Adrenal gland (tissue), 12 donors: ENCODE data around the gene UGT2B7. TPM values are rescaled to one million over a fixed set of nuclear protein-coding genes. Genes with fewer than 3 reads are reported as not detected.

Experiments used
- DNase-seq, 7 donors: peaks; one replicate each; pipeline ENCODE4 v3.0.0-alpha.2; 2019 to 2020
- H3K27ac ChIP-seq, 5 donors: fragments of 200-600 bp; sonication (generic) in 4 of 5; 1 replicate in 3 of 5; 2 replicates in 2 of 5; pipeline versions ENCODE4 v1.5.1 to v1.8.0; 2016 to 2020; ENCODE audit warnings: mild to moderate bottlenecking in 1 of 5
- H3K27me3 ChIP-seq: fragments of 200-600 bp; 2 replicates; pipeline ENCODE4 v1.8.0; 2021
- H3K36me3 ChIP-seq, 2 donors: fragments of 200-600 bp; replicated peaks in 1 of 2; 1 replicate in 1 of 2; 2 replicates in 1 of 2; pipeline versions ENCODE4 v1.5.1 to v1.8.0; 2018 to 2022
- H3K4me1 ChIP-seq, 2 donors: fragments of 200-600 bp; replicated peaks in 1 of 2; 1 replicate in 1 of 2; 2 replicates in 1 of 2; pipeline versions ENCODE4 v1.5.1 to v1.8.0; 2018 to 2021
- H3K4me3 ChIP-seq, 4 donors: fragments of 200-600 bp; sonication (generic) in 3 of 4; one replicate each; pipeline ENCODE4 v1.5.1; 2016 to 2018
- H3K9me3 ChIP-seq, 3 donors: fragments of 200-600 bp; sonication (generic) in 1 of 3; replicated peaks in 1 of 3; 1 replicate in 2 of 3; 2 replicates in 1 of 3; pipeline versions ENCODE4 v1.5.1 to v1.8.0; 2016 to 2021
- POLR2A ChIP-seq, 2 donors: fragments of 450-650 bp; IDR thresholded peaks; one replicate each; pipeline ENCODE4 v1.6.1; 2017; ENCODE audit warnings: antibody characterized with exemption in 2 of 2, mild to moderate bottlenecking in 2 of 2, moderate library complexity in 1 of 2
- WGBS, 4 donors: extraction: QIAGEN DNeasy Blood & Tissue Kit in 2 of 4; methylation state at CpG; one replicate each; pipeline versions ENCODE4 v1.1.5 to v1.1.7; 2013 to 2017; 5-methylcytosine and 5-hydroxymethylcytosine counted together
- intact Hi-C, 2 donors: fragments of 100-400 bp; cut with DNase I; formaldehyde crosslinking; loops; one replicate each; pipeline versions ENCODE4 v1.14.1 to v1.15.0; 2022 to 2023
- polyA plus RNA-seq, 3 donors: library from polyadenylated mRNA; stranded (reverse); fragments of 200-250 nt in 2 of 3; fragments of 350-450 nt in 1 of 3; fragmentation: Illumina TruSeq in 1 of 3; extraction: RNeasy Lipid Tissue Mini Kit (QIAGEN cat#74804) in 1 of 3; gene quantifications; one replicate each; pipeline ENCODE4 v1.2.3, GENCODE V29; 2013 to 2014
- total RNA-seq, 9 donors: library from RNA; depleted of rRNA in 4 of 9; stranded (reverse); fragments of >200 nt in 4 of 9; fragments of 120-200 nt in 1 of 9; fragmentation: NEBNext Ultra II Directional in 1 of 9; extraction: Animal tissue kit (Norgen Biotek cat#: 25700) in 1 of 9; gene quantifications; one replicate each; pipeline versions ENCODE4 v1.1.0 to v1.2.4, GENCODE V29; 2013 to 2023
- TF ChIP-seq, protein P1 (sequence below), 6 experiments: fragments of 450-650 bp in 4 of 6; fragments of 200-600 bp in 2 of 6; sonication (generic) in 1 of 6; IDR thresholded peaks; 1 replicate in 5 of 6; 2 replicates in 1 of 6; pipeline versions ENCODE4 v1.5.1 to v1.8.0; 2016 to 2021; ENCODE audit warnings: antibody characterized with exemption in 6 of 6, mild to moderate bottlenecking in 2 of 6, moderate library complexity in 1 of 6
- donor health status: healthy with polysubstance abuse.
- donor health status: Bipolar disorder and iron deficiency.
- donor health status: DM: yes; HTN: yes; CAD: no.
- donor health status: DM: no; HTN: no; CAD: no.
- donor health status: DM: no; HTN: no; CAD: no.
- donor health status: DM: yes; HTN: yes; CAD: no.

Gene UGT2B7
- total and polyA plus RNA-seq, 12 donors = 0.07 to 0.23 TPM; not detected in 10

DNA sequence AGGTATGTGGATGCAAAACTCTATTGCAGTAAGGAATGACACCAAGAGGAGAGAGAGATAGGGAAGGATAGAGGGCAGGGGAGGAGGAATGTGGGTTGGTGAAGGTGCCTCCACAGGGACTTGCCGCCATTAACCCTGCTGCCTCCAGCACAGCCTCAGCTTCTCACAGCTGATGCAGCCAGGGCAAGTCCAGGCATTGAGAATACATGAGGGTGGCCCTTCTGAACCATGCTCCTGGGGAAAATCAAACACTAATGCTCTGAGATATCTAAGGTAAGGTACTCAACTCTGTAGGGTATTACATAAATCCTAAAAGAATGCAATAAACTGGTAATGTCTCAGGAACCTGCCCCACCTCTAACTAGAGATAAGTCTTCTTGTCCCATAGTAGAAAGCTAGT is 28.7 kb downstream of the UGT2B7 start:
- intact Hi-C loops = no loop called here
- Histone ChIP-seq H3K4me3 (no peak overlapping the region), H3K9me3 (no peaks in the 10 kb centered on the region), H3K4me1 (no peaks in the 10 kb centered on the region), H3K27ac (no peak overlapping the region), H3K27me3 (no peaks in the 10 kb centered on the region), H3K36me3 (no peaks in the 10 kb centered on the region)
- 76 to 100% (median 93%) methylated on average over 1 of the region's 1 CpG for WGBS, 4 donors
- TF ChIP-seq, protein P1, sequence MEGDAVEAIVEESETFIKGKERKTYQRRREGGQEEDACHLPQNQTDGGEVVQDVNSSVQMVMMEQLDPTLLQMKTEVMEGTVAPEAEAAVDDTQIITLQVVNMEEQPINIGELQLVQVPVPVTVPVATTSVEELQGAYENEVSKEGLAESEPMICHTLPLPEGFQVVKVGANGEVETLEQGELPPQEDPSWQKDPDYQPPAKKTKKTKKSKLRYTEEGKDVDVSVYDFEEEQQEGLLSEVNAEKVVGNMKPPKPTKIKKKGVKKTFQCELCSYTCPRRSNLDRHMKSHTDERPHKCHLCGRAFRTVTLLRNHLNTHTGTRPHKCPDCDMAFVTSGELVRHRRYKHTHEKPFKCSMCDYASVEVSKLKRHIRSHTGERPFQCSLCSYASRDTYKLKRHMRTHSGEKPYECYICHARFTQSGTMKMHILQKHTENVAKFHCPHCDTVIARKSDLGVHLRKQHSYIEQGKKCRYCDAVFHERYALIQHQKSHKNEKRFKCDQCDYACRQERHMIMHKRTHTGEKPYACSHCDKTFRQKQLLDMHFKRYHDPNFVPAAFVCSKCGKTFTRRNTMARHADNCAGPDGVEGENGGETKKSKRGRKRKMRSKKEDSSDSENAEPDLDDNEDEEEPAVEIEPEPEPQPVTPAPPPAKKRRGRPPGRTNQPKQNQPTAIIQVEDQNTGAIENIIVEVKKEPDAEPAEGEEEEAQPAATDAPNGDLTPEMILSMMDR (IDR thresholded peaks at IDR 0.05) = no peak
- no peak for TF ChIP-seq POLR2A (IDR thresholded peaks at IDR 0.05)
- no peak for DNase-seq

DNA sequence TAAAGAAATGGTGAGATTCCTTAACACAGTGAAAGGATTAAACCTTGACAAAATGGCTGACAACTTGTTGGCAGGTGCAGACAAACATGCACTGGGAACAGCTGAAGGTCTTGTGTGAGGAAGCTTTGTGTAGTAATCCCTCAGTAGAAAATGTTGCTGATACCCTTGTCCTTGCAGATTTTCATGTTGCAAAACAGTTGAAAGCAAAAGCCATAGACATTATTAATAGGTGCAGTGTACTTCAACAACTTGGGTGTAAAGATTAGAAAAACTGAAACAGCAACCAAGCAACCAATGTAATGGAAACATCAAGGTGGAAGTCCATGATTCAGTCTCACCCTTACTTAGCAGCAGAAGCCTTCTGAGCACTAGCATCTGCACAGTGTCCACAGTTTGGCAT is 29.8 kb downstream of the UGT2B7 start:
- no peak for DNase-seq
- no peaks in the 10 kb centered on the region for H3K27me3 ChIP-seq
- H3K4me1 ChIP-seq = no peaks in the 10 kb centered on the region
- H3K27ac ChIP-seq = no peak overlapping the region
- no peak for TF ChIP-seq POLR2A (IDR thresholded peaks at IDR 0.05)
- TF ChIP-seq, protein P1 (IDR thresholded peaks at IDR 0.05) = no peak
- H3K36me3 ChIP-seq = no peaks in the 10 kb centered on the region
- H3K9me3 ChIP-seq = no peaks in the 10 kb centered on the region
- no peak overlapping the region for H3K4me3 ChIP-seq
- intact Hi-C loops = no loop called here

DNA sequence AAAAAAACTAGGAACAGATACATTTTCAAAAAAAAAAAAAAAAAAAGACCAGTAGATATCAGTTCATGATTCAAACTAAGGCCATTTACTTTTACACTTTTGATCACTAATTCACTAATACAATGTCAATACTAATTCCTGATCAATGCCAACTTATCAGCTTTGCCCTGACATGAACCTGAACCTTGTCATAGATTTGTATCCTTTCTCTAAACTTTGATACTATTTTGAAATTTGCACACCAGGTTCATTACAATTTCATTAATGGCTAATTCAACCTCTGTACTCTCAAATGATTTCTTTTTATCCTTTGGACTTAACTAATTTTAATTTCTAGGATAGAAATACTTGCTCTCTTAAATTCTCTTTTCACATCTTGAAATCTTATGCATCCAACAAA is 37.7 kb downstream of the UGT2B7 start:
- H3K27me3 ChIP-seq = no peaks in the 10 kb centered on the region
- no peak overlapping the region for H3K27ac ChIP-seq
- DNase-seq = no peak
- no peaks in the 10 kb centered on the region for H3K9me3 ChIP-seq
- H3K4me3 ChIP-seq = no peak overlapping the region
- H3K4me1 ChIP-seq = no peaks in the 10 kb centered on the region
- intact Hi-C loops = no loop called here
- TF ChIP-seq POLR2A (IDR thresholded peaks at IDR 0.05) = no peak
- TF ChIP-seq, protein P1 (IDR thresholded peaks at IDR 0.05) = no peak
- no peaks in the 10 kb centered on the region for H3K36me3 ChIP-seq

DNA sequence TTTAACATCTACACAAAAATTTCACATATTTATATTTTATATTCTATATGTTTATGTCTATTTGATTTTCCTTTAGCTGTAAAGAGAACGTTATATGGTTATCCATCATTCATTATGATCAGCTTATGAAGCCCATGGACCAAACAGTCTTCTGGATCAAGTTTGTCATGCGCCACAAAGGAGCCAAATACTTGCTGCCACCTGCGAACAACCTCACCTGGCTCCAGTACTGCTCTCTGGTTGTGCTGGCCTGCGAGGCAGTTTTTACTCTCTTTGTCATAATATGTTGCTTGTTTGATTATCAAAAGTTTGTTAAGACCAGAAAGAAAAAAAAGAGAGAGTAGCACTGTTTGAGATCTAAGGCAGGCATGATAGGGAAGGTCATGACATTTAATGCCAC is 38.2 kb downstream of the UGT2B7 start:
- intact Hi-C loops = no loop called here
- no peak for TF ChIP-seq POLR2A (IDR thresholded peaks at IDR 0.05)

DNA sequence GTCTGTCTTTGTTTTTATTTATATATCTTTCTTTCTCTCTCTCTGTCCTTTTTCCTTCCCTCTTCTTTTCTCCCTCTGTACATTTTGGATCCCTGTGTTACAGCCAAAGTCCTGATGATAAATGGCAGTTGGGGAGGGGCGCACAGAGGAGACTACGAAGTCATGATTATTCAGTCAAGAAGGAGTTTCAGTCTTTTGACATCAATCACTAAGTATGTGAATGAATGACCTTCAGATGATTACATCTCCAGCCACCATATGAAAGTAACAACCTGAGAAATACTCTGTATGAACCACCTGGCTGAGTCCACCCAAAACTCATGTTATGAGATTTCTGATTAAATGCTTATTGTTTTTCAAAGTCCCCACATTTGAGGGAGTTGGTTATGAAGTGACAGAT is 45.0 kb downstream of the UGT2B7 start:
- intact Hi-C loops = no loop called here
- 42 to 67% (median 50%) methylated on average over 2 of the region's 2 CpGs for WGBS, 4 donors
- TF ChIP-seq, protein P1 (IDR thresholded peaks at IDR 0.05) = no peak
- no peak for TF ChIP-seq POLR2A (IDR thresholded peaks at IDR 0.05)

More for the DNA sequence above, 38.2 kb downstream of the UGT2B7 start:
- WGBS, 4 donors = 74 to 85% (median 79%) methylated on average over 4 of the region's 4 CpGs
- Histone ChIP-seq H3K36me3 (no peaks in the 10 kb centered on the region), H3K9me3 (no peaks in the 10 kb centered on the region), H3K4me1 (no peaks in the 10 kb centered on the region), H3K4me3 (no peak overlapping the region), H3K27me3 (no peaks in the 10 kb centered on the region), H3K27ac (no peak overlapping the region)
- no peak for DNase-seq

More for the DNA sequence above, 45.0 kb downstream of the UGT2B7 start:
- H3K4me3 ChIP-seq = no peak overlapping the region
- no peaks in the 10 kb centered on the region for H3K27me3 ChIP-seq
- DNase-seq = no peak
- H3K4me1 ChIP-seq = no peaks in the 10 kb centered on the region
- no peaks in the 10 kb centered on the region for H3K9me3 ChIP-seq
- no peaks in the 10 kb centered on the region for H3K36me3 ChIP-seq
- H3K27ac ChIP-seq = no peak overlapping the region
